Pancreas (tissue), 10 donors: ENCODE results near the gene C8G. TPM values are rescaled to one million over a fixed set of nuclear protein-coding genes. Genes with fewer than 3 reads are reported as not detected.

ENCODE experiments used
- ATAC-seq, 4 donors: fragments of 200-7000 bp; cut with Tn5 transposase; one replicate each; pipeline versions ENCODE4 v1.8.0 to v1.9.1; 2020; ENCODE audit warnings: mild to moderate bottlenecking in 4 of 4, moderate library complexity in 4 of 4
- DNase-seq, 6 donors: peaks; one replicate each; pipeline ENCODE4 v3.0.0-alpha.2; 2020
- FAIRE-seq: peaks from 2 replicates; lab custom pipeline; 2012; peaks lifted over from hg19 to GRCh38; lab: Jason Lieb, UNC
- H3K27ac ChIP-seq, 4 donors: fragments of 200-600 bp; sonication (generic); 1 replicate in 3 of 4; 2 replicates in 1 of 4; pipeline versions ENCODE4 v1.5.0 to v1.8.0; 2020
- H3K27me3 ChIP-seq, 4 donors: fragments of 200-600 bp; one replicate each; pipeline ENCODE4 v1.8.0; 2021
- H3K36me3 ChIP-seq, 3 donors: fragments of 200-600 bp; sonication (generic) in 1 of 3; one replicate each; pipeline versions ENCODE4 v1.5.0 to v1.8.0; 2020 to 2021
- H3K4me1 ChIP-seq, 3 donors: fragments of 200-600 bp; one replicate each; pipeline ENCODE4 v1.8.0; 2021
- H3K4me3 ChIP-seq, 4 donors: fragments of 200-600 bp; sonication (generic) in 2 of 4; one replicate each; pipeline versions ENCODE4 v1.5.0 to v1.8.0; 2020 to 2021
- H3K9me3 ChIP-seq, 4 donors: fragments of 200-600 bp; one replicate each; pipeline ENCODE4 v1.8.0; 2021
- CTCF ChIP-seq, 4 donors: fragments of 200-600 bp; sonication (generic) in 3 of 4; IDR thresholded peaks; one replicate each; pipeline versions ENCODE4 v1.5.0 to v1.8.0; 2021; ENCODE audit warnings: antibody characterized with exemption in 4 of 4
- WGBS, 2 donors: extraction: QIAGEN DNeasy Blood & Tissue Kit; methylation state at CpG; one replicate each; pipeline ENCODE4 v1.1.7; 2013; 5-methylcytosine and 5-hydroxymethylcytosine counted together
- intact Hi-C, 3 donors: fragments of 100-400 bp; cut with DNase I; formaldehyde crosslinking; loops; one replicate each; pipeline versions ENCODE4 v1.11.1 to v1.14.2; 2022
- polyA plus RNA-seq, 2 donors: library from polyadenylated mRNA; stranded (reverse); fragments of 200-250 nt; gene quantifications; one replicate each; pipeline ENCODE4 v1.2.3, GENCODE V29; 2013
- total RNA-seq, 6 donors: library from RNA; stranded (reverse); fragmentation: NEBNext Ultra II Directional in 4 of 6; extraction: Animal tissue kit (Norgen Biotek cat#: 25700) in 4 of 6; gene quantifications; one replicate each; pipeline versions ENCODE4 v1.2.1 to v1.2.4, GENCODE V29; 2021 to 2023
- donor health status: healthy with polysubstance abuse.
- donor health status: DM: no; HTN: no; CAD: no; lungs with moderate emphysema.
- donor health status: DM: no; HTN: no; CAD: no.
- donor health status: control.
- donor health status: control.
- donor health status: Bipolar disorder and iron deficiency.
- donor health status: DM: yes; HTN: yes; CAD: no.
- donor health status: DM: no; HTN: no; CAD: no.
- donor health status: DM: no; HTN: no; CAD: no.
- donor health status: DM: yes; HTN: yes; CAD: no.

Gene C8G
- total and polyA plus RNA-seq, 8 donors = 0.24 to 5.0 (median 0.84) TPM; not detected in 1

GRCh38 chr9:136962163-136962562, 17.1 kb downstream of the C8G start:
- intact Hi-C loops = loop anchor here in 1 of 3 donors (5.0 kb wide), 1 partner anchor 60 kb away; no protein-coding TSS in a partner anchor
- no peak for DNase-seq
- no peak overlapping the region for H3K4me3 ChIP-seq
- FAIRE-seq = no peak
- ATAC-seq = no peak
- peaks cover 0 to 5% (median 4%) of the 10 kb centered on the region in 3 donors for H3K4me1 ChIP-seq
- no peaks in the 10 kb centered on the region for H3K36me3 ChIP-seq
- H3K27me3 ChIP-seq = no peaks in the 10 kb centered on the region
- WGBS, 2 donors = 91 to 95% methylated on average over 9 of the region's 9 CpGs
- H3K27ac ChIP-seq = no peak overlapping the region
- no peak for TF ChIP-seq CTCF (IDR thresholded peaks at IDR 0.05)
- H3K9me3 ChIP-seq = no peaks in the 10 kb centered on the region

DNA sequence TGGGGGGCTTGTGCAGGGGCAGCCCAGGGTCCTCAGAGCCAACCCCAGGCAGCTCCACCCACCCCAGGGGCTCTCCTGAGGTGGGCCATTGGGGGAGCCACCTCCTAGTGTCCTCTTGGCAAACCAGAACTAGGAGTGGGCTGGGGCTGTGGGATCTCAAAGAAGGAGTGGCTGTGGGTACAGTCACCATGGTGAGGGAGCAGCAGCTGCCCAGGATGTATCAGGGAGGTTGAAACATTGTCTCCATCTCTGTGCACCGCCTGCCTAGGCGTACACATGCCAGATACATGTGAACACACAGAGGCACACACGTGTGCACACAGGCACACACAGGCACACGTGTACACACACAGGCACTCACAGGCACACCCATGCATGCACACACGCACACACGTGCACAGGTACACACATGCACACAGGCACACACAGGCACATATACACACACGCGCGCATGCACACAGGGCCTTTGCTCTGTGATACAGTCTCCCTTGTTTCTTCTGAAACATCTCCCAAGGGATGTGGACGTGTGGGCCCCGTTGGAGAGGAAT, 17.7 kb downstream of the C8G start:
- intact Hi-C loops = loop anchor here in 1 of 3 donors (5.0 kb wide), 1 partner anchor 60 kb away; no protein-coding TSS in a partner anchor
- Histone ChIP-seq H3K4me3 (no peak overlapping the region), H3K27ac (no peak overlapping the region), H3K27me3 (no peaks in the 10 kb centered on the region), H3K9me3 (no peaks in the 10 kb centered on the region), H3K36me3 (no peaks in the 10 kb centered on the region), H3K4me1 (peaks cover 0 to 5% (median 4%) of the 10 kb centered on the region in 3 donors)
- no peak for DNase-seq
- WGBS, 2 donors = 83 to 87% methylated on average over 11 of the region's 11 CpGs
- FAIRE-seq = no peak
- no peak for ATAC-seq
- TF ChIP-seq CTCF (IDR thresholded peaks at IDR 0.05) = no peak

- intact Hi-C loops = loop anchor here in 1 of 3 donors (5.0 kb wide), 1 partner anchor 59 kb away; no protein-coding TSS in a partner anchor
- ATAC-seq (no peak), DNase-seq (no peak), FAIRE-seq (no peak)
- no peak for TF ChIP-seq CTCF (IDR thresholded peaks at IDR 0.05)
- Histone ChIP-seq H3K27me3 (no peaks in the 10 kb centered on the region), H3K4me1 (peaks cover 0 to 5% (median 4%) of the 10 kb centered on the region in 3 donors), H3K9me3 (no peaks in the 10 kb centered on the region), H3K4me3 (no peak overlapping the region), H3K36me3 (no peaks in the 10 kb centered on the region), H3K27ac (no peak overlapping the region)
- WGBS, 2 donors = 89 to 92% methylated on average over 15 of the region's 15 CpGs
Observed at GRCh38 chr9:136963341-136963740, 18.3 kb downstream of the C8G start.

DNA sequence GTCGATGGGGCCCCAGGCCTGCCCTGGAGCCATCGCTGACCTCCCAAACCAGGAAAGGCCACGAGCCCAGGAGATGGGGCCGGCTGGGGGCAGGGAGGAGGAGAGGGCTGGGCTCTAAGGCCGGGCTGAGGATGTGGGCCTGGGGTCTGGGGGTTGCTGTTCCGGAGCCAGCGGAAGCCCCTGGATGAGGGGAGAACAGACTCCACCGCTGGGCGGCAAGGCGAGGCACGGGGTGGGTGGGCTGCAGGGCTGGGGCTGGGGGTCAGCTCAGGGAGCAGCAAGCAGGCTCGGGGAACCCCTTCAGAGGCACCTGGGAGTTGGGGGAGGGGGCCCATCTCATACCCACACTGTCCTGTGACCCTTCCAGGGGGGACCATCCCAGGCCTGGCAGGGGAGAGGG, 18.7 kb downstream of the C8G start:
- no peak for ATAC-seq
- no peaks in the 10 kb centered on the region for H3K27me3 ChIP-seq
- 83 to 84% methylated on average over 12 of the region's 12 CpGs for WGBS, 2 donors
- H3K4me3 ChIP-seq = no peak overlapping the region
- no peak for FAIRE-seq
- H3K9me3 ChIP-seq = no peaks in the 10 kb centered on the region
- intact Hi-C loops = loop anchor here in 1 of 3 donors (5.0 kb wide), 1 partner anchor 59 kb away; no protein-coding TSS in a partner anchor
- peaks cover 0 to 5% (median 4%) of the 10 kb centered on the region in 3 donors for H3K4me1 ChIP-seq
- no peaks in the 10 kb centered on the region for H3K36me3 ChIP-seq
- no peak overlapping the region for H3K27ac ChIP-seq
- no peak for DNase-seq
- no peak for TF ChIP-seq CTCF (IDR thresholded peaks at IDR 0.05)

DNA sequence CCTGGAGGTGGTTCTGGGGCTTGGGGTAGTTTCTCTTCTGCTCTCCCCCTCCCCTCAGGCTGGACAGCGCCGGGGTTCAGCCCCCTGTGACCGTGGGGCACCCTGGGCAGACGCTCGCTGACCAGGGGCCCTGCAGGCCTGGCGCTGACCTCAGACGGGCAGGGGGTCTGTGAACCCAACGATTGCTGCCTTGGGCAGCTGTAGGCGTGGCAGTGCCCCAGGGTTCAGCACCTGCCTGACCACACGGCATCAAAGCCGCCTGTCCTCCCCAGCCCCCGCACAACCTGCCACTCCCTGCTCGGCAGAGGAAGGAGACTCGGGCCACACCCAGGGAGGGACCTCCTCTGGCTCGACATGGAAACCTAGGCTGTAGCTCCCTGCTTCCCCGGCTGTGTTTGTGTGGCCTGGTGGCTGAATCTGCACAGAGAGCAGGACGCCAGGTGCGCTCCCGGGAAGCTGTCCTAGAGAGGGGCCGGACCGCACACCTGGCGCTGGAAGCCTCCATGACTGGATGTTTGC, 19.2 kb downstream of the C8G start:
- intact Hi-C loops = loop anchor here in 1 of 3 donors (5.0 kb wide), 1 partner anchor 58 kb away; no protein-coding TSS in a partner anchor
- no peak for DNase-seq
- WGBS, 2 donors = 70 to 76% methylated on average over 21 to 22 of the region's 22 CpGs
- H3K4me3 ChIP-seq = no peak overlapping the region
- H3K27me3 ChIP-seq = no peaks in the 10 kb centered on the region
- FAIRE-seq = no peak
- H3K9me3 ChIP-seq = no peaks in the 10 kb centered on the region
- no peak for TF ChIP-seq CTCF (IDR thresholded peaks at IDR 0.05)
- peaks cover 0 to 5% (median 4%) of the 10 kb centered on the region in 3 donors for H3K4me1 ChIP-seq
- no peaks in the 10 kb centered on the region for H3K36me3 ChIP-seq
- ATAC-seq = no peak
- H3K27ac ChIP-seq = no peak overlapping the region
